HT1080 (cell line): ENCODE measurements around the gene CWF19L1. TPM values are rescaled to one million over a fixed set of nuclear protein-coding genes. Genes with fewer than 3 reads are reported as not detected.
"Not testable (repeated sequence)": the region's sequence is repeated elsewhere in the genome, so short reads cannot be mapped to it uniquely, and the experiment has no call there.

Experiments
- DNase-seq: peaks from one replicate; pipeline ENCODE4 v3.0.0-alpha.2; 2015; ENCODE audit warnings: low read depth
- polyA plus RNA-seq, 2 experiments: library from polyadenylated mRNA; depleted of rRNA; stranded (reverse); fragments of >200 nt; gene quantifications; 2 replicates each; pipeline ENCODE4 v1.2.3, GENCODE V29; 2015
- total RNA-seq: library from RNA; depleted of rRNA; stranded (reverse); fragments of >200 nt; shearing (Covaris generic); gene quantifications from 2 replicates; pipeline ENCODE4 v1.2.3, GENCODE V29; 2014; rRNA removed

The CWF19L1 gene
- 40.1 and 40.2 TPM in 2 replicates for total RNA-seq
- 22.4 and 22.7 TPM in 2 replicates for polyA plus RNA-seq (2015; cell fraction: cytosol; rRNA removed)
- polyA plus RNA-seq (2015; cell fraction: nucleus; rRNA removed): 43.6 and 48.0 TPM in 2 replicates

DNA sequence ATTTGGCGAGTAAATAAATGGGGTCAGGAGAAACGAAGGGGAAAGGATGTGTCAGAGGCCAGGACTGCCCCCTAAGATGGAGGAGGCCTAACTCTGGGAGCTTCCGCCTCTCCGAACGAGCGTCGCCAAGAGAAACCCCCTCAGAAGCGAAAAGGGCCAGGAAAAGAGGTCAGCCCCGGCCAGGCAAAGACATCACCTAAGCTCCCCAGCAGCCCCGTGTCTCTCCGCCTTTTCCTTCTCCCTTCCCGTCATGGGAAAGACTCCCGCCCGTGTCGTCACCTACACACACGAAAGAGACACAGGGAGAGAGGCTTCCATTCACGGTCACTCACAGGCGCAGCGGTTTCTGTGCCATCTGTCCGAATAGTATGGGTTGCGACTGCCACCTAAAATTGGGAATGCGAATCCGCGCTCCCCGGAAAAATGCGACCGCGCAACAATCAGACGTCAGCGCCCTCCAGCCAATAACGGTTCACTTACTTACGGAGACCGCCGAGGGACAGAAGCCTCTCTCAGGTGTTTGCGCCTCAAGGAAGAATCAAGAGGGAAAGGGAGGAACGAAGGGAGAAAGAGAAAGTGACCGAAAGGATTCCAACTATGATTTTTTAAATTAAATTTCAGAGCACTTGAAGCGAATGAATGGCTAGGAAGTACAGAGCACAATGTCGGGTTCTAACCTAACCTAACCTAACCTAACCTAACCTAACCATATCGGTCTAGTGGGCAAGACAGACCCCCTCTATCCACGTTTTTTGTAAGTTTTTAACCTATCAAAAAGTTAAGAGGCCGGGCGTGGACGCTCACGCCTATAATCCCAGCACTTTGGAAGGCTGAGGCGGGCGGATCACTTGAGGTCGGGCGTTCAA lies at the start of gene CWF19L1:
Gene CWF19L1, minus strand, starts transcription at position 400 of the 866 bp plus-strand sequence. Its CDS starts 45 bp downstream, at position 355.
- peak; percentile 81 for DNase-seq

DNA sequence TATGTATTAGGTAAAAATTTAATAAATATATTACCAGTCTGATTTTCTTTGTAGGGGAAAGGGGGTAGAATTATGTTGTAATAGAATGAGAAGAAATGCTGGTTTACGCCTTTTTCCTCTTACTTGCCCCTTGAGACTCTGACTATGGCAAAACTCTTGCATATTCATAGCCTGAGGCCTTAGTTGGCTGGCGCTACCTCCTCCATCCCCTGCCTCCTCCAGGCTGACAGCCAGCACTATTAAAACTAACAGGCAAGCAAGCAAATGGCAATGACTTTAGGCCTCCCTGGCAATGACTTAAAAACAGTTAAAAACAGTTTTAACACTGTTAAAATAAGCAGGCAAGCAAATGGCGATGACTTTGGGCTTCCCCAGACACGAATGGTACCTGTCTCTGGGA lies 48.2 kb upstream of the CWF19L1 start:
- no peak for DNase-seq

- no peak for DNase-seq
Observed at GRCh38 chr10:100311298-100311697, 43.9 kb upstream of the CWF19L1 start.

DNA sequence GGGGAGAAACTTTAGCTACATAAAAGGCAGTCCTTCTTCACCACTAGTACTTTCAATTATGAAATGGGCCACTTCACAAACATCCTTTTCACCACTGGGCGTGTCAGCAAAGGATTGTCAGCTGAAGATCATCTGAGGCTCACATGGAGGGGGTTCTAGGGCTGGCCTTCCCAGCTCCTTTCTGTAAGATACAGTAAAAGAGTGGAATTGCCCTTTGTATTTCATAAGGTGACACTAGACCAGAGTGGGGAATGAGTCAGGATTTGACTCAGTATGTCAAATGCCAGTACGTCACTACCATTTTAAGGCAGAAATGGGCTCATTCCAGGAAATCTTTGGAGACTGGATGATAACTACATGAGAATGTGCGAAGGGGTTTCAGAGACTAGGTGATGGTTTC lies 40.2 kb upstream of the CWF19L1 start:
- DNase-seq: peak; percentile 58

GRCh38 chr10:100306861-100307260 lies 39.4 kb upstream of the CWF19L1 start:
- DNase-seq: no peak

- DNase-seq: no peak
Observed at GRCh38 chr10:100304414-100304813, 37.0 kb upstream of the CWF19L1 start.

GRCh38 chr10:100303724-100304319 lies 36.4 kb upstream of the CWF19L1 start:
- DNase-seq: no peak

DNA sequence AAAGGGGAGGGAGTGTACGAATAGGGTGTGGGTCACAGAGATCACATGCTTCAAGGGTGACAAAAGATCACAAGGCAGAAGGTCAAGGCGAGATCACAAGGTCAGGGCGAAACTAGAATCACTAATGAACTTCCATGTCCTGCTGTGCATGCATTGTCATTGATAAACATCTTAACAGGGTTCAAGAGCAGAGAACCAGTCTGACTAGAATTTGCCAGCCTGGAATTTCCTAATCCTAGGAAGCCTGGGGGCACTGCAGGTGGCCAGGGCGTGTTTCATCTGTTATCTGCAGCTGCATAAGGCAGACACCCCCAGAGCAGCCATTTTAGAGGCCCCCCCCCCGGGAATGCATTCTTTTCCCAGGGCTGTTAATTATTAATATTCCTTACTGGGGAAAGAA lies 33.7 kb upstream of the CWF19L1 start:
- DNase-seq: not testable (repeated sequence)

DNA sequence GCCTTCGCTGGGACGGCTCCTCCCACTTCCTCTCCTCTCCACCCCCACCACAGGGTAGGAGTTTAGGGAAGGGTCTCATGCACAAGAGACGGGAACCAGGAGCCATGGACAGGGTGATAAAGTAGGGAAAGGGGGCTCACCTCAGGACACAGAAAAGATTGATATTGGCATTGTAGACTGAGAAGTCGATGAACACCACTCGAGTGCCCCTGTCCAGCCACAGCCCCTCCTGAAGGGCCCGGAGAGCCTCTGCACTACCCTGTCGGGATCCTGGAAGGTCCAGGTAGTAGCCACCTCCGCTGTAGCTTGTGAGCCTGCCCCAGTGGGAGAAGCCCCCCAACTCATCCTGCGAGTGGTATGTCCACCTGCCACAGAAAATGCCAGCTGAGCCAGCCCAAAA lies 29.8 kb upstream of the CWF19L1 start:
- DNase-seq: no peak

DNA sequence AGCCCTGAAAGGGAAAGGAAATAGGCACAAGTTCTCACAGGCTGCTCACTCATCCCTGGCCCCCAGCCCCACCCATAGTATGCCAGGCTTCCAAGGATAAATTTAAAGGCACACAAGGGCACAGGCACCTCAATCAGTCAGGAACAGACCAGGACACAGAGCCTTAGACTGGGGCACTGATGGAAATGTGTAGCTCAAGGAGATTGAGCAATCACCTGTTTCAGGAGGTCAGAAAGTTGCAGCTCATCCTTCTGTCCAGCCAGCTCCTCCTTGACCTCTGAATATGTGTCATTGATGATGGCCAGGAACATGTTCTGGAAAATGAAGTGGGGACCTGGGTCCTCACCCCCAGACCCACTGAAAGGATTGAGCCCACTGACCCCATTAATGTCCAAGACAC lies 25.6 kb upstream of the CWF19L1 start:
- DNase-seq: no peak

DNA sequence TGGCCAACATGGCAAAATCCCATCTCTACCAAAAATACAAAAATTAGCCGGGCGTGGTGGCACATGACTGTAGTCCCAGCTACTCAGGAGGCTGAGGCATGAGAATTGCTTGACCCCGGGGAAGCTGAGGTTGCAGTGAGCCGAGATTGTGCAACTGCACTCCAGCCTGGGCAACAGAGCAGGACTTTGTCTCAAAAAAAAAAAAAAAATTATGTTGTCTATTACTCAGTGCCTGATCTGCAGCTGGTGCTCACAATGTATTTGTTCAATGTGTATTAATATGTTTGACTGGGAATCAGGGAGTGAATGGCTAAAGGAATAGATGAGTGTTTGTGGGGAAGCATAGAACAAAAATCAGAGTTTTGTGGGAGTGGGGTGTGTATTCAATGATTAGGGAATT lies 24.9 kb upstream of the CWF19L1 start:
- peak; percentile 60 for DNase-seq

DNA sequence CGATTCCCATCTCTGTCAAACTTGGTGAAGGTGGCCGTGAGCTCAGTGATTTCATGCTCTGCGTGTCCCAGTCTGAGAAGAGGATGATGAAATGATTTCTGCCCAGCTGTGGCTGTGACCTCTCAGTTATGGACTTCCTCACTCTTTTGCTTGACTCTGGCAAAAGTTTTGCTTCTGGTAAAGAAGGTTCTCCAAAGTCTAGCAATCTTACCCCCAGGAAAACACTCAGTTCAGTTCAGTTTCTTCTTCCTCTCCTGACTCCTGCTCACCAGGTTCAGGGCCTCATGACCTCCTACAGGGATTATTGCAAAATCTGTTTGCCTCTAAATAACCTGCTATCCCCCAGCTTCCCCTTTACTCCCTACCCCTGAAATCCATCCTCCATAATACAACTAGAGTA lies 23.9 kb upstream of the CWF19L1 start:
- no peak for DNase-seq

DNA sequence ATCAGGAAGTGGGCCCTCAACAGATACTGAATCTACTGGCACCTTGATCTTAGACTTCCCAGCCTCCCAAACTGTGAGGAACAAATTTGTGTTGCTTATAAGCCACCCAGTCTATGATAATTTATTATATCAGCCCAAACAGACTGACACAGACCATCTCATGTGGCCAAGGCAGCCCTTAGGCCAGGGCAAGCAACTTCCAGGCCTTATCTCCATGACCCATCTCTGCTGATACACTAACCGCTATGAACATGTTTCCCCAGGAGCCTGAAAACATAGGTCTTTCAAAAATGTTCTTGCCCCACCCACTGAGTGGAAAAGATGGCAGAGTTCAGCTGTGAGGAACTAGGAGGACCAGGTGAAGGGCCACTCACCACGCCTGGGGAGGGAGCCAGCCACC lies 22.2 kb upstream of the CWF19L1 start:
- no peak for DNase-seq

DNA sequence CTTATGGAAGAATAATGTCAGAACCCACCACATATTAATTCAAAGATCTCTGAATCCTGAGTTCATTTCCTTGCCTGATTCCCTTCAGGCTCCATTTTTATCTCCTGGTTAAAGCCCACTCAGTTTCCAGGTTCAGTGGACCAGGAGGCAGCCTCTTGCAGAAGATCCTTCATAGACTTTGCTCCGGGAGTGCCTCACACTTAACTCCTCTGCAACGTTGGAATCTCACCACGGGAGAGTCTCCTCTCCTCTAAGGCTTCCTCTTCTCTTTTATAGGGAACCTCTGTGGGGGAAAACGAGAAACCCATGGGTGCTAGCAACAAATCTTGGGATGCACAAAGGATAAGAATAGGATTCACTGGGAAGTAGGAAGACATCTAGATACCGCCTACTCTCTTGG lies 20.8 kb upstream of the CWF19L1 start:
- no peak for DNase-seq

GRCh38 chr10:100287756-100288155 lies 20.3 kb upstream of the CWF19L1 start:
- DNase-seq: no peak

DNA sequence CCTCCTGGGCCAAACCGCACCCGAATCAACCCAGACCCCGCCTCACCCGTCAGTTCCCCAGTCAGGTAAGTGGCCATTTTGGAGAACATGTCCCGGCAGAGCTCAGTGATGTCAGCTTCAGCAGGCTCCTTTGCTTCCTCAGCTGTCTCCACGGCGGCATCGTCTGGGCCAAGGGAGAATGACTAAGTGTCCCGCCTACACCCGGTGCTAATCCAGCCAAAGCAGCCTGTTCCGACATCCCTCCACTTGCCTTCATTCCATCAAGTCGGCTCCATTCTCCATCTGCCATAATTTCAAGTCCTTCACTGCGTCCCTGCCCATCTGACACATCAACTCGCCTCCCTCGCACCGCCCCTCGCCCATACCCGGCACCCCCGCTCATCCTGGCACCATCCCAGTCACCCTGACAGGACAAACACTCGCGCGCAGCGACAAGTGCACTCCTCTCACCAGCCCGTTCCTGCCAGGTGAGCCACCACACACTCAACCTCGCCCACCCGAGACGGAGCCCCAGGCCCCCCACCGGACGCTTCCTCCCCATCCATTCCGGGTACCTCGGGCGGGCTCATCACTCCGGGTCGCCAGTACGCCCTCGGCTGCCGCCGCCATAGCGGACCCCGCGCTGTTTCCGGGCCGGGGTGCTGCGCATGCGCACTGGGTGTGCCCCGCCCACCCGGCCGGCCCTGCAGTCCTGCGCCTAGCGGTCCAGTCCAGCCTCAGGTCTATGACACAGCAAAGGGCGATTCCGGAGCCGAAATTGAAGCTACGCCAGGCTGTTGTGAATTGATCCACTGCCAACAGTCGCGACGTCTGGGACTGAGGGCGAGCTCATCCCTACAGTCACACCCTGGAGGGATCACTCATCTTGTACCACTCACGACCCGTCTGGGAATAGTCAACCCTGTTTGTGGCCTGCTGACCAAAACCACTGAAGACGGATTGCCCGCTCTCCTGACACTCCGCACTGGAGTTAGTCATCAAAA lies 18.9 kb upstream of the CWF19L1 start, which contains the start of gene BLOC1S2:
Gene BLOC1S2, minus strand, starts transcription at position 630 of the 983 bp plus-strand sequence. Its CDS starts 21 bp downstream, at position 609.
- peak; percentile 84 for DNase-seq

GRCh38 chr10:100285326-100285725 lies 17.9 kb upstream of the CWF19L1 start:
- DNase-seq: not testable (repeated sequence)

GRCh38 chr10:100282907-100283306 lies 15.5 kb upstream of the CWF19L1 start:
- DNase-seq: no peak

GRCh38 chr10:100276971-100277370 lies 9.5 kb upstream of the CWF19L1 start:
- not testable (repeated sequence) for DNase-seq

DNA sequence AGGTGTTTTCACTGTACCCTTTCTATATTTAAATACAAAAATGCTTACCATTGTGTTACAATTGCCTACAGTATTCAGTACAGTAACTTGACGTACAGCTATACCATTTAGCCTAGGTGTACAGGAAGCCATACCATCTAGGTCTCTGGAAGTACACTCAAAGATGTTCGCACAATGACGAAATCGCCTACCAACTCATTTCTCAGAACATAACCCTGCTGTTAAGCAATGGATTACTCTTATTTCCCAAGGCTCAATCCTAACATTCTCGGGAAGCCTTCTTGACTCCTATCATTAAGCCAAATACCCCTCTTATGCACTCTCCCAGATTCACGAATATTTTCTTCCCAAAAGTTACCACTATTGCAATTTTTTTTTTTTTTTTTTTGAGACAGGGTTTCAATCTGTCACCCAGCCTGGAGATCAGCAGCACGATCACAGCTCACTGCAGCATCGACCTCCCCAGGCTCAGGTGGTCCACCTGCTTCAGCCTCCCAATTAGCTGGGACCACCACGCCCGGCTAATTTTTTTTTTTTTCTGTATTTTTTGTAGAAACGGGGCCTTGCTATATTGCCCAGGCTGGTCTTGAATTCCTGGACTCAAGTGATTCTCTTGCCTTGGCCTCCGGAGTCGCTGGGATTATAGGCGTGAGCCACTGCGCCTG lies 1.5 kb downstream of the CWF19L1 start:
- DNase-seq: no peak

- no peak for DNase-seq
Observed at GRCh38 chr10:100254191-100254590, 13.2 kb downstream of the CWF19L1 start.
